ENCODE data around the gene SPRY1.

Gene SPRY1, protein sequence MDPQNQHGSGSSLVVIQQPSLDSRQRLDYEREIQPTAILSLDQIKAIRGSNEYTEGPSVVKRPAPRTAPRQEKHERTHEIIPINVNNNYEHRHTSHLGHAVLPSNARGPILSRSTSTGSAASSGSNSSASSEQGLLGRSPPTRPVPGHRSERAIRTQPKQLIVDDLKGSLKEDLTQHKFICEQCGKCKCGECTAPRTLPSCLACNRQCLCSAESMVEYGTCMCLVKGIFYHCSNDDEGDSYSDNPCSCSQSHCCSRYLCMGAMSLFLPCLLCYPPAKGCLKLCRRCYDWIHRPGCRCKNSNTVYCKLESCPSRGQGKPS

GRCh38 chr4:123396307-123397143 lies at the start of gene SPRY1:
Gene SPRY1, plus strand, starts transcription at chr4:123396795. Its CDS starts 4,797 bp downstream, at chr4:123401592.
- peak; percentile 79 for DNase-seq

DNA sequence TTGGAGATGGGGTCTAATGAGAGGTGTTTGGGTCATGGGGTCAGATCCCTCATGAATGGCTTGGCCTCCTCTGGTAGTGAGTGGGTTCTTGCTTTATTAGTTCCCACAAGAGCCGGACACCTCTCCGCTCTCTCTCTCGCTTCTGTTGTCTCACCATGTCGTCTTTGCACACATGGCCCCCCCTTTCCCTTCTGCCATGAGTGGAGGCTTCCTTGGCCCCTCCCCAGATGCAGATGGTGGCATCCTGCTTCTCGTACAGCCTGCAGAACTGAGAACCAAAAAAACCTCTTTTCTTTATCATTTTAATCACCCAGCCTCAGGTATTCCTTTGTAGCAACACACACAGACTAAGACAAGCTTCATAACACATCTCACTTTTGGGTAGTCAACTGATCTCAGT lies 49.6 kb upstream of the SPRY1 start:
- no peak for DNase-seq

DNA sequence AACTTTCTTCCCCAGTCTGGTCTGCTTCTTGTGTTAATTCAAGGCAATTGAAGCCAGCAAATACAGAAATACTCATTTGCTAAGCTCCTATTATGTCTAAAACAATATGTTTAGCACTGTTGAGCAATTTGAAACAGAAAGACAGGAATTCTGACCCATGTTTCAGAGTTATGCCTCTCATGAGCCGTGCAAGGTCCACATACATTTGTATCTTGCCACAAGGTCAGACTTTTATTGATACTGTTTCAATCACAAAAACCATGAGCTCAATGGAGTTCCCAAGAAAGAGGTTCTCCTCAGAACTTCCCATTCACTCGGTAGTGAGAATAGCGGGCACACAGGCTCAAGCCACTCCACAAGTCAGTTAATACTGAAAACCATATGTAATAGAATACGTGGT lies 47.6 kb upstream of the SPRY1 start:
- no peak for DNase-seq

- DNase-seq = no peak
These were observed 47.0 kb upstream of the SPRY1 start for GRCh38 chr4:123349421-123350190.

GRCh38 chr4:123350191-123350544 lies 46.4 kb upstream of the SPRY1 start:
- DNase-seq = no peak

GRCh38 chr4:123350726-123351125 lies 45.9 kb upstream of the SPRY1 start:
- DNase-seq = no peak

GRCh38 chr4:123351713-123352112 lies 44.9 kb upstream of the SPRY1 start:
- DNase-seq = no peak

GRCh38 chr4:123352240-123352945 lies 44.2 kb upstream of the SPRY1 start:
- no peak for DNase-seq

GRCh38 chr4:123352966-123353365 lies 43.6 kb upstream of the SPRY1 start:
- no peak for DNase-seq

GRCh38 chr4:123353656-123354055 lies 42.9 kb upstream of the SPRY1 start:
- DNase-seq = no peak

- no peak for DNase-seq
These were observed 41.9 kb upstream of the SPRY1 start for GRCh38 chr4:123354701-123355100.

DNA sequence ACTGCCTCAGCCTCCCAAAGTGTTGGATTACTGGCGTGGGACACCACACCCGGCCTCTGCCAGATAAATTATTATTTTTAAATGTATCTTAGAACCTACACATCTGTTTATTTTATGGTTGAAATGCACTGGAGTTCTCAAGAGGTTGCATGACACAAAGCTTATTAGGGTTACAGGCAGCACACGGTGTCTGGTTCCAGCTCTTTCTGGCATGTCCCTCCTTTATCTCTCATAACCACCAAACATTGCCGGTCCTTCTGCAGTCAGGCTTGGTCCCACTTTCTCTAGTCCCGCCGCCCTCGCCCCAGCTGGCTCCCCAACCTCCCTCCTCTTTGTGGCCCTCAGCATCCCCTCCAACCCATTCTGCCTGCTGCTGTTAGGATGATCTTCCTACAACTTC lies 39.7 kb upstream of the SPRY1 start:
- DNase-seq = no peak

DNA sequence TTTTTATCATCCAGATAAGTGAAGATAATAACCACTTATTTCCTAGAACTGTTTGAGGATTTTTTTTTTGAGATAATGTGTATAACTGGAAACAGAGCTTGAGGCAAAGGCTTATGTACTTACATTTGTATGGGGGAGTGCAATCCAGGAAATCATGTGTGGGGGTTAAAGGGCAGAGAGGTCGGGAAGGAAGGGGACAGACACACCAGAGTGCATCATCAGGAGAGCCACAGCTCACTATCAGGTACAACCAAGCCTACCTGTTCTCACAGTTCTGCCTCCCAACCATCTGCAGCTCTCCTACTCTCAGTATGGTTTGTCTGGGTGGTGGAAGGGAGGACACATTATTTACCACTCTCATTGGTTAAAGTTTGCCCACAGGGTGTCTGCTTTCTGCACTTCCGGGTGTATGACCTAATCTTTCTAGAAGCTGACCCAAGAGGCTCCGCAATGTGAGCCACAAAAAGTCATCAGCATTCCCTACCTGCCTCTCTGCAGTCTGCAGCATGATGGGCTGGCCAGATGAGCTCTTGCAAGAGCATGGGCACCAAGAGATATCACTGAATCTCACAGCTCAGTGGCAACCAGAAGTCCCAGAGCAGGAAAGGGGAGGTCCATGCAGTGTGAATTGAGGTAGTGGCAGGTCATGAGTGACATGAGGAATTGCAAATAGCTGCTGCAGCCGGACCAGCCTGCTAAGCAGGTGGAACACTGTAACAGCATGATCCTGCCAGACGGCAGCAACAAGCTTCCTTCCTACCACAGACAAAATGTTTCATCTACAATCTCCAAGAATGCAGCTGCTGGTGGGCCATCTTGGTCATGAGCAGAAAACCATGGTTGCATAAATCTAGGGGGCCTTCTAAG lies 36.9 kb upstream of the SPRY1 start:
- no peak for DNase-seq

GRCh38 chr4:123361195-123361861 lies 35.3 kb upstream of the SPRY1 start:
- no peak for DNase-seq

GRCh38 chr4:123362103-123362502 lies 34.5 kb upstream of the SPRY1 start:
- DNase-seq = no peak

DNA sequence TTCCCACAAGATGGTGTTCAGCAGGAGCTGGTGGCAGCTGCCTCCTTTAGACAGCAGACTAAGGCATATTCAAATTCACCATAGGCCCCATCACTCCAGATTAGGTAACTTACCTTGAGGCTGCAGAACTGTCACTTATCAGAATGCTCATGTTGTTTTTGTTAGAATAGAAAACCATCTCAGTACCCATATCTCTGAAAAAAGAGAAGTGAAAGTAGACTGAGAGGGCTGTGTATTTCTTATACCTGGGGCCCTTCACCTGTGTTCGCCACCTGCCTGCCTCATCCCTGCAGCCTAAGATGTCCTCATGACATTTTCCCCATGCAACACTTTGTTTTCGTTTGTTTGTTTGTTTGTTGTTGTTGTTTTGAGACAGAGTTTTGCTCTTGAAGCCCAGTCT lies 32.9 kb upstream of the SPRY1 start:
- no peak for DNase-seq

- DNase-seq = no peak
These were observed 31.7 kb upstream of the SPRY1 start for GRCh38 chr4:123364906-123365305.

DNA sequence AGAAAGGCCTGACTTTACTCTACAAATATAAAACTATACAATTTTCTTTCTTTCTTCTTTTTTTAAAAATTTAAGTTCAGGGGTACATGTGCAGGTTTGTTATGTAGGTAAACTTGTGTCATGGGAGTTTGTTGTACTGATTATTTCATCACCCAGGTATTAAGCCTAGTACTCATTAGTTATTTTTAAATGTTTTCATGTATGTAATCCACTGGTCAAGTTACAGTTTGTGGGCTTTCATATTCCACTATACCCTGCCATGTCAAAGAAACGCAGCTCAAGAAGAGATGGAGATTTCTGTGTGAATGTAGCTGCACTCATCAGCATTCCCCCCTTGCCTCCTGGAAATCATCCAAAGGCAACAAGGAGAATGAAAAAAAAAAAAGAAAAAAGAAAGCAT lies 31.2 kb upstream of the SPRY1 start:
- no peak for DNase-seq

GRCh38 chr4:123366144-123366748 lies 30.3 kb upstream of the SPRY1 start:
- no peak for DNase-seq

GRCh38 chr4:123378794-123379193 lies 17.8 kb upstream of the SPRY1 start:
- DNase-seq = no peak

DNA sequence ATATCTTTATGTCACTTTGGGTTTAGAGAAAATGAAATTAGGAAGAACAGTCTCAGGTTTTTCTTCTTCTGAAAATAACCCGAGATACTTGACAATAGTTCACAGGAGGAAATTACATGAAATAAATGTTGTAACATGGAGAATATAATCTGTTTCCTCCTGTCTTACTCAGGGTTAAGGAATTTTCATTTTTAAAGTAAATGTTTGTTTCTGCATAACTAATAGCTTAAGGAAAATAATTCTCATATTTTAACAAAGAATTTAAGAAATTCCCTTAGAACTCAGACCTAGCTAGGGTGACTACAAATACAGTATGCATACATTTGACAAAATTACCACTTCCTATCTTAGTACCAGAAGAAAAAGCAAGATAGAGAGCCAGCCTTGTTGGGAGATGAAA lies 17.2 kb upstream of the SPRY1 start:
- no peak for DNase-seq

Data from CD4-positive, alpha-beta T cell treated with Interleukin-21 for 1 hour (primary cell).